ENCODE measurements around the gene WDR20. TPM values are rescaled to one million over a fixed set of nuclear protein-coding genes. Genes with fewer than 3 reads are reported as not detected.

Gene WDR20
- total and polyA plus RNA-seq, 2 of the 8 experiments (the other 6 are each of a cell fraction or from before 2014, with no cell fraction given): 11.2 to 26.7 TPM

GRCh38 chr14:102222009-102222575, 82.4 kb downstream of the WDR20 start:
- POLR2A ChIA-PET (ENCODE audit: partially characterized antibody): interaction anchor here (1.4 to 1.6 kb wide), 2 partner anchors 8 to 9 kb away, joined by 4 read pairs; no protein-coding TSS in a partner anchor
- H2BK5ac ChIP-seq (ENCODE audit: low read depth, low read length): no peak overlapping the region
- H3K27ac ChIP-seq (ENCODE audit: low read depth, low read length): no peak overlapping the region
- no peak overlapping the region for H2AK5ac ChIP-seq (ENCODE audit: low read depth, low read length)
- H3K36me3 ChIP-seq (ENCODE audit: control insufficient read depth in 2 of 4, insufficient read depth in 4 of 4, low read length in 3 of 4): no peaks in the 10 kb centered on the region
- H2BK15ac ChIP-seq (ENCODE audit: low read length): no peak overlapping the region
- no peaks in the 10 kb centered on the region for H3K23me2 ChIP-seq (ENCODE audit: low read depth, low read length)
- peaks cover 0 to 16% (median 6%) of the 10 kb centered on the region in 4 experiments; a peak in 6 of 7 replicates for H3K4me1 ChIP-seq (replicated peaks in 1 of 4; ENCODE audit: control insufficient read depth in 3 of 4, insufficient read depth in 4 of 4, low read length in 3 of 4)
- H3K4ac ChIP-seq (replicated peaks; ENCODE audit: insufficient read length, low read depth, low read length): no peak overlapping the region
- WGBS, 2 experiments (ENCODE audit: extremely low coverage in 1 of 2, insufficient coverage in 1 of 2, insufficient read length in 1 of 2, insufficient replicate concordance in 2 of 2, low coverage in 1 of 2, low lambda C conversion rate in 2 of 2, missing lambda C conversion rate in 1 of 2): 94% methylated on average over 13 of the region's 13 CpGs; no CpG with 5 or more reads in 1 of the 2 experiments
- CTCF ChIA-PET (ENCODE audit: partially characterized antibody): interaction anchor here (0.6 to 3.4 kb wide), 6 partner anchors 9 to 618 kb away, joined by 3 to 17 read pairs (median 6); no protein-coding TSS in a partner anchor
- H3K18ac ChIP-seq (ENCODE audit: extremely low read depth, low read length): no peak overlapping the region; the same call in 1 of the 2 replicates
- no peak overlapping the region for H4K91ac ChIP-seq (replicated peaks; ENCODE audit: insufficient read length, low read length)
- peaks cover 13% of the 10 kb centered on the region for H3K79me1 ChIP-seq (ENCODE audit: low read depth, low read length)
- DNase-seq (ENCODE audit: low read depth in 1 of 2, low spot score in 2 of 2) (no peak), FAIRE-seq (no peak)
- no peak overlapping the region for H2BK12ac ChIP-seq (ENCODE audit: low read depth, low read length)
- H4K20me1 ChIP-seq (replicated peaks in 1 of 2; ENCODE audit: control insufficient read depth in 1 of 2, insufficient read depth in 2 of 2, low read length in 2 of 2): peaks cover 4 to 13% of the 10 kb centered on the region in 2 experiments
- no peak overlapping the region for H3K4me3 ChIP-seq (ENCODE audit: extremely low read depth in 1 of 4, insufficient read depth in 2 of 4, low read depth in 3 of 4, low read length in 4 of 4)
- H3K56ac ChIP-seq (replicated peaks; ENCODE audit: insufficient read length, low read depth, low read length): no peak overlapping the region
- H3K9ac ChIP-seq (replicated peaks in 1 of 4; ENCODE audit: extremely low read depth in 1 of 4, low read depth in 3 of 4, low read length in 3 of 4): no peak overlapping the region
- H3K27me3 ChIP-seq (replicated peaks in 1 of 4; ENCODE audit: control insufficient read depth in 3 of 4, extremely low read depth in 1 of 4, insufficient read depth in 3 of 4, low read length in 3 of 4): no peaks in the 10 kb centered on the region
- H4K5ac ChIP-seq (ENCODE audit: insufficient read length, low read depth, low read length): no peak overlapping the region
- peaks cover 0 to 6% of the 10 kb centered on the region in 2 experiments; a peak in 1 of 4 replicates for H3K79me2 ChIP-seq (ENCODE audit: control insufficient read depth in 1 of 2, insufficient read depth in 2 of 2, low read length in 2 of 2)
- no peak overlapping the region for H2BK120ac ChIP-seq (replicated peaks; ENCODE audit: low read depth, low read length)
- no peak overlapping the region for H4K8ac ChIP-seq (ENCODE audit: extremely low read depth, insufficient read depth, low read length)
- no peaks in the 10 kb centered on the region for H3K9me3 ChIP-seq (ENCODE audit: insufficient read depth in 2 of 2, low read depth in 1 of 2, low read length in 1 of 2)
- no peak overlapping the region for H3K4me2 ChIP-seq (ENCODE audit: insufficient read depth in 1 of 2, low read depth in 2 of 2, low read length in 2 of 2)
- H3K23ac ChIP-seq (ENCODE audit: insufficient read length): no peak overlapping the region
- H2AFZ ChIP-seq (ENCODE audit: low read length): no peak overlapping the region
- no peak overlapping the region for H3K14ac ChIP-seq (ENCODE audit: insufficient read length)
- no peak overlapping the region for H2BK20ac ChIP-seq (ENCODE audit: low read length)
- TF ChIP-seq CBX8 (IDR thresholded peaks at IDR 0.05; ENCODE audit: borderline replicate concordance, low read depth, low read length) (no peak), SRF (IDR thresholded peaks at IDR 0.05; ENCODE audit: low read depth, low read length) (no peak), CTCF (IDR thresholded peaks at IDR 0.05; ENCODE audit: control extremely low read depth in 1 of 3, insufficient read depth in 1 of 3, low read depth in 1 of 3, low read length in 3 of 3) (no peak), CHD2 (IDR thresholded peaks at IDR 0.05; ENCODE audit: low read length) (no peak), RFX5 (IDR thresholded peaks at IDR 0.05; ENCODE audit: borderline replicate concordance, low read depth, low read length) (no peak), BCL11A (IDR thresholded peaks at IDR 0.05; ENCODE audit: low read depth in 2 of 2, low read length in 2 of 2) (no peak), POLR2A (IDR thresholded peaks at IDR 0.05; ENCODE audit: control extremely low read depth in 1 of 2, low read depth in 2 of 2, low read length in 2 of 2) (no peak), KDM5A (IDR thresholded peaks at IDR 0.05; ENCODE audit: low read length) (no peak)
- TF ChIP-seq, protein P1, sequence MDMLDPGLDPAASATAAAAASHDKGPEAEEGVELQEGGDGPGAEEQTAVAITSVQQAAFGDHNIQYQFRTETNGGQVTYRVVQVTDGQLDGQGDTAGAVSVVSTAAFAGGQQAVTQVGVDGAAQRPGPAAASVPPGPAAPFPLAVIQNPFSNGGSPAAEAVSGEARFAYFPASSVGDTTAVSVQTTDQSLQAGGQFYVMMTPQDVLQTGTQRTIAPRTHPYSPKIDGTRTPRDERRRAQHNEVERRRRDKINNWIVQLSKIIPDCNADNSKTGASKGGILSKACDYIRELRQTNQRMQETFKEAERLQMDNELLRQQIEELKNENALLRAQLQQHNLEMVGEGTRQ (IDR thresholded peaks at IDR 0.05; ENCODE audit: low read length): no peak
